GM12878 (cell line): ENCODE results near the gene SENP1. TPM values are rescaled to one million over a fixed set of nuclear protein-coding genes. Genes with fewer than 3 reads are reported as not detected.

Experiments
- ATAC-seq: fragments of 200-7000 bp; cut with Tn5 transposase; 3 replicates; pipeline ENCODE4 v1.9.1; 2020; ENCODE audit warnings: mild to moderate bottlenecking, moderate library complexity
- BruUV-seq: library from RNA; stranded (reverse); fragments of 400-500 nt; replicated peaks from 2 replicates; lab custom pipeline; 2021; lab: Mats Ljungman, UMichigan
- CTCF ChIA-PET: fragments of 300-600 bp; sonication (Branson Sonifier 250); formaldehyde crosslinking; extraction: SDS; loops from one replicate; lab custom pipeline; 2021; ENCODE audit warnings: inconsistent platforms; lab: Yijun Ruan, JAX
- POLR2A ChIA-PET: fragments of 350-600 bp; formaldehyde crosslinking; extraction: SDS; loops from one replicate; lab custom pipeline; 2021; ENCODE audit warnings: inconsistent platforms; lab: Charles Lee
- RAD21 ChIA-PET: fragments of 300-600 bp; sonication (Branson Sonifier 250); formaldehyde crosslinking; loops from one replicate; lab custom pipeline; 2023; ENCODE audit warnings: antibody characterized with exemption; ENCODE audit not compliant: unreplicated experiment; lab: Charles Lee
- SMC1A ChIA-PET: fragments of 300-600 bp; sonication (Branson Sonifier 250); formaldehyde crosslinking; loops from one replicate; lab custom pipeline; 2023; ENCODE audit not compliant: unreplicated experiment, uncharacterized antibody; lab: Charles Lee
- DNase-seq: peaks from one replicate; pipeline ENCODE4 v3.0.0-alpha.2; 2011; ENCODE audit warnings: low read depth, low spot score
- FAIRE-seq: peaks from 3 replicates; lab custom pipeline; 2011; peaks lifted over from hg19 to GRCh38; lab: Jason Lieb, UNC
- H2AFZ ChIP-seq: 2 replicates; pipeline ENCODE4 v1.6.0; 2011; ENCODE audit warnings: low read depth, low read length, control low read depth; ENCODE audit not compliant: control insufficient read depth
- H3K27ac ChIP-seq: 2 replicates; pipeline ENCODE4 v1.5.1; 2011; ENCODE audit warnings: control low read depth; ENCODE audit not compliant: control insufficient read depth, insufficient read depth
- H3K27me3 ChIP-seq, 2 experiments: replicated peaks in 1 of 2; 2 replicates each; pipeline versions ENCODE4 v1.6.0 to v1.6.1; 2011; ENCODE audit warnings: low read length in 1 of 2; ENCODE audit not compliant: control insufficient read depth in 2 of 2, insufficient read depth in 2 of 2
- H3K36me3 ChIP-seq, 2 experiments: 2 replicates each; pipeline ENCODE4 v1.5.1; 2011; ENCODE audit warnings: low read length in 1 of 2; ENCODE audit not compliant: control insufficient read depth in 2 of 2, insufficient read depth in 2 of 2
- H3K4me1 ChIP-seq: 2 replicates; pipeline ENCODE4 v1.6.1; 2011; ENCODE audit warnings: mild to moderate bottlenecking, low read length, moderate library complexity, mixed read lengths; ENCODE audit not compliant: control insufficient read depth, insufficient read depth
- H3K4me2 ChIP-seq: 2 replicates; pipeline ENCODE4 v1.6.0; 2011; ENCODE audit warnings: control low read depth; ENCODE audit not compliant: control insufficient read depth, insufficient read depth
- H3K4me3 ChIP-seq: fragments of 200-600 bp; sonication (generic); 2 replicates; pipeline ENCODE4 v1.5.1; 2016
- H3K79me2 ChIP-seq: 2 replicates; pipeline ENCODE4 v1.6.0; 2011; ENCODE audit warnings: low read length; ENCODE audit not compliant: control insufficient read depth, insufficient read depth
- H3K9ac ChIP-seq: 2 replicates; pipeline ENCODE4 v1.8.0; 2011; ENCODE audit warnings: low read length, control low read depth, mixed read lengths; ENCODE audit not compliant: control insufficient read depth, insufficient read depth
- H3K9me3 ChIP-seq: replicated peaks from 3 replicates; pipeline ENCODE4 v1.5.1; 2011; ENCODE audit warnings: mild to moderate bottlenecking, low read length; ENCODE audit not compliant: control insufficient read depth, insufficient read depth
- H4K20me1 ChIP-seq: 2 replicates; pipeline ENCODE4 v1.6.0; 2011; ENCODE audit not compliant: control insufficient read depth, insufficient read depth
- CHD2 ChIP-seq: IDR thresholded peaks from 2 replicates; pipeline ENCODE4 v1.6.1; 2011; ENCODE audit warnings: low read depth, low read length, improper control_type of control experiment, borderline replicate concordance
- E2F8 ChIP-seq: fragments of 450-650 bp; IDR thresholded peaks from 2 replicates; pipeline ENCODE4 v1.6.1; 2018; ENCODE audit warnings: mild to moderate bottlenecking, low read depth, moderate library complexity; ENCODE audit not compliant: partially characterized antibody
- IKZF2 ChIP-seq, 2 experiments: fragments of 450-650 bp; IDR thresholded peaks; 2 replicates each; pipeline ENCODE4 v1.6.1; 2017; ENCODE audit warnings: mild to moderate bottlenecking in 2 of 2, moderate library complexity in 2 of 2
- KLF5 ChIP-seq: fragments of 450-650 bp; IDR thresholded peaks from 2 replicates; pipeline ENCODE4 v1.6.1; 2014; ENCODE audit warnings: mild to moderate bottlenecking; ENCODE audit not compliant: partially characterized antibody
- SREBF2 ChIP-seq: IDR thresholded peaks from 2 replicates; pipeline ENCODE4 v1.6.1; 2012; ENCODE audit warnings: mild to moderate bottlenecking, low read length
- TBL1XR1 ChIP-seq: IDR thresholded peaks from 2 replicates; pipeline ENCODE4 v1.6.1; 2012; ENCODE audit warnings: low read depth, low read length, improper control_type of control experiment
- WGBS: methylation state at CpG from one replicate; pipeline ENCODE4 v1.1.6; 2016; ENCODE audit warnings: low lambda C conversion rate; ENCODE audit not compliant: insufficient replicate concordance, insufficient coverage; ENCODE audit errors: missing lambda C conversion rate; 5-methylcytosine and 5-hydroxymethylcytosine counted together
- in situ Hi-C: fragments of 300-500 bp; cut with MboI; formaldehyde crosslinking; loops from 9 replicates; pipeline ENCODE4 v1.14.3; 2018; ENCODE audit warnings: mixed read lengths
- intact Hi-C: fragments of 100-400 bp; cut with micrococcal nuclease; formaldehyde crosslinking; loops from one replicate; pipeline ENCODE4 v1.14.2; 2022; ENCODE audit not compliant: unreplicated experiment
- polyA plus RNA-seq, 11 experiments: library from polyadenylated mRNA; depleted of rRNA in 4 of 11; unstranded in 6 of 11; stranded (reverse) in 5 of 11; fragments of >200 nt; fragmentation: Nextera tagmentation in 4 of 11; fragmentation: Illumina TruSeq in 1 of 11; extraction: Ambion mirVana in 4 of 11; extraction: Trizol in 1 of 11; gene quantifications; 1 replicate in 1 of 11; 2 replicates in 10 of 11; pipeline versions ENCODE4 v1.2.1 to v1.2.3, GENCODE V29; 2011 to 2016; ENCODE audit warnings: inconsistent platforms in 2 of 11, missing spikeins in 2 of 11, low read depth in 1 of 11
- total RNA-seq, 4 experiments: library from RNA; depleted of rRNA in 3 of 4; stranded (reverse); fragments of >200 nt in 3 of 4; fragmentation: Illumina TruSeq in 1 of 4; extraction: Trizol in 1 of 4; gene quantifications; 2 replicates each; pipeline versions ENCODE4 v1.2.1 to v1.2.3, GENCODE V29; 2013 to 2021

SENP1 gene
- total and polyA plus RNA-seq, 10 of the 15 experiments (the other 5 are each of a cell fraction or from before 2014, with no cell fraction given), result 8.1 to 52.4 (median 26.1) TPM

- no peak overlapping the region for H3K9ac ChIP-seq
- no peak for FAIRE-seq
- CTCF ChIA-PET, result no interaction called here
- H3K27me3 ChIP-seq, result no peaks in the 10 kb centered on the region
- SMC1A ChIA-PET, result interaction anchor here (1.1 kb wide), 1 partner anchor 10 kb away, joined by 3 read pairs; no protein-coding TSS in a partner anchor
- no peaks in the 10 kb centered on the region for H4K20me1 ChIP-seq
- TF ChIP-seq SREBF2 (no peak), E2F8 (no peak), IKZF2 (IDR thresholded peaks at IDR 0.05) (no peak), CHD2 (no peak), TBL1XR1 (no peak), KLF5 (no peak)
- WGBS, result 97% methylated on average over 2 of the region's 2 CpGs
- H3K4me1 ChIP-seq, result no peaks in the 10 kb centered on the region
- in situ Hi-C loops, result no loop called here
- H3K9me3 ChIP-seq, result no peaks in the 10 kb centered on the region; the same call in 1 of the 3 replicates
- no peak for DNase-seq
- no peak for ATAC-seq
- BruUV-seq, result TSS peak; percentile 51
- H3K4me2 ChIP-seq, result no peak overlapping the region
- no peak overlapping the region for H3K27ac ChIP-seq
- intact Hi-C loops, result no loop called here
- no peak overlapping the region for H2AFZ ChIP-seq
- no peaks in the 10 kb centered on the region for H3K79me2 ChIP-seq
- RAD21 ChIA-PET, result no interaction called here
- peaks cover 3 to 4% of the 10 kb centered on the region in 2 experiments for H3K36me3 ChIP-seq
- H3K4me3 ChIP-seq, result no peak overlapping the region
- POLR2A ChIA-PET, result no interaction called here
Measured at GRCh38 chr12:48060474-48060873, 45.4 kb downstream of the SENP1 start.
